Measurements from ENCODE around the gene SH3BP2. TPM values are rescaled to one million over a fixed set of nuclear protein-coding genes. Genes with fewer than 3 reads are reported as not detected.

The SH3BP2 gene
- total and polyA plus RNA-seq, 7 experiments from 2014 or later, result 5.9 to 269 (median 23.1) TPM

DNA sequence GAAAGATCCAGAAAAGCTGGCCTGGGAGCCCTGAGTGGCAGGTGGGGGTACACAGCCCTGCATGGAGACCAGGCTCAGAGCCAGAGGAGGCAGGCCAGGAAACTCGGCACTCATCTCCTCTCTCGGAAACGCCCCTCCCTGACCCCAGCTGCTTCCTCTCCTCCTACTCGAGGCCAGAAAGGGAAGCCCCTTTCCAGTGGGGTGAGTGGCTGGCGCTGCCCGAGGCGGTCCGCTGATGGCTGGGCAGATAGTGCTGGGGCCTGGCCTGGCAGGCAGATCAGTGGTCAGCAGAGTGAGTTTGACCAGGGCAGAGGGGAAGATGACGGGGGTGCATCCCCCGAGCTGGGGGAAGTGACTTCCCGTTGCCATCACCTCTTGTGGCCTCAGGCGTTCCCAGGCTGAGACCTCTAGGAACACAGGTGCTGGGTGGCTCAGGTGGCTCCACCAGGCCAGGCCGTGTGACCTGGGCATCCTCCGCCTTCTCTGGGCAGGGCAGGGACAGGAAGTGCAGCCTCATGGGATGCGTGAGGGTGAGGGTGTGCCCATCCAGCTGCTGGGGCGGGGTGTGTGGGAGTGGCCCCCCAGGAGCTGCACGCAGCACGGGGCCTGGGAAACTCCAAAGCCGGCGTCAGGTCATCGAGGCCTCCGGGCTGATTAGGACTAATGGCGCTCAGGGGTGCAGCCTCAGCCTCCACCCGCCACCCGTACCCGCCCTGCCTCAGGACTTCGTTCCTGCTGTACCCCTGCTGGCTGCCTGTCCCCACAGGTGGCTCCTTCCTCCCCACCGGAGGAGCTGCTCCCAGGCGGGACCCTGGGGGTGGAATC lies 5.7 kb downstream of the SH3BP2 start:
- peak overlapping the region; percentile 72 to 92 (median 88) for H3K27ac Mint-ChIP-seq
- peak; percentile 49 for ATAC-seq
- no peaks in the 10 kb centered on the region for H3K9me3 Mint-ChIP-seq
- intact Hi-C loops (cut with micrococcal nuclease), result loop anchor here (1.0 to 5.0 kb wide), 5 partner anchors 11 to 276 kb away; partner anchors contain the start of genes HTT (in 1 of the 2) and HTT-AS (in 1 of the 2)
- ChIA-PET POLR2A (interaction anchor here (0.8 to 2.9 kb wide), 7 partner anchors 14 to 137 kb away, joined by 3 to 20 read pairs (median 7); no protein-coding TSS in a partner anchor), CTCF (interaction anchor here (0.7 to 1.1 kb wide), 3 partner anchors 13 to 41 kb away, joined by 3 to 5 read pairs (median 3); no protein-coding TSS in a partner anchor)
- H3K36me3 Mint-ChIP-seq, result no peaks in the 10 kb centered on the region
- H3K27me3 ChIP-seq (ENCODE audit: control insufficient read depth in 2 of 2, insufficient read depth in 2 of 2, low read length in 2 of 2), result no peaks in the 10 kb centered on the region
- H3K36me3 ChIP-seq (ENCODE audit: control insufficient read depth in 2 of 3, insufficient read depth in 3 of 3, low read length in 3 of 3), result no peaks in the 10 kb centered on the region
- peak overlapping the region; percentile 62 for H3K27ac ChIP-seq (ENCODE audit: low read depth, low read length)
- H3K4me3 Mint-ChIP-seq, result peak overlapping the region; percentile 59 to 96 (median 80)
- H3K27me3 Mint-ChIP-seq, result no peaks in the 10 kb centered on the region
- DNase-seq, result peak in 5 of 9 donors; percentile 33 to 71 (median 40)
- peaks cover 43 to 67% (median 50%) of the 10 kb centered on the region in 7 donors for H3K4me1 Mint-ChIP-seq
- peak overlapping the region; percentile 56 for H3K4me3 ChIP-seq (ENCODE audit: low read length)
- H3K9me3 ChIP-seq (ENCODE audit: control insufficient read depth in 2 of 3, low read length in 3 of 3), result no peaks in the 10 kb centered on the region
- H3K4me1 ChIP-seq (ENCODE audit: control insufficient read depth in 2 of 2, insufficient read depth in 2 of 2, low read length in 2 of 2), result peaks cover 38 to 62% of the 10 kb centered on the region in 2 donors

DNA sequence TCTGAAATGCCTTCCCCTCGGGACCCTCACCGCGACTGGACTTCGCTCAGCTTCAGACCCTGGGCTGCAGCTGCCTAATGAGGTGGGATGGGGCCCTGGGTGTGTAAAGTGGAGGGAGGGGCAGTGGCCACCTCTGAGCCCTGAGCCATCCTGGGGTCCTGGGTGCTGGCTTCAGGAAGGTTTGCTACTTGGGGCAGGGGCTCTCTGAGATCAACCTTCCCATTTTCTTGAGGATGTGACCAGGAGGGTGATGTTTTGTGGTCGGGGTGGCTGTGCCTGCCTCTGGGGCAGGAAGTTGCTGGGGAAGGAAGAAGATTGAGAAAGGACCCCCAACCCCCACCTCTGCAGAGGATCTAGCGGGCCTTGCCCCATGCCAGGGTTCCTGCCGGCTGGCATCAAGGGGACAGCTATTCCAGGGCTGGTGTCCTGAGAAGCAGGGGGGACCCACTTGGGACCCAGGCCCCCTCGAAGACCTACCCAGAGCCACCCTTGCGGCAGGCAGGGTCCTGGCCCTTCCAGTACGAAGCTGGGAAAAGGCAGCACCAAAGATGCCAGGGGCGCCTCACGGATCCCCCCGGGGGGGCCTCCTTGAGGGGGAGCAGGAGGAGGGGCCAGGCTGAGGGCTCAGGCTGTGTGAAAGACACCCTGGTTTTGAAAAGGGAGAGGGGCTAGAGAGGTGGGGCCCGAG lies 6.5 kb downstream of the SH3BP2 start:
- intact Hi-C loops (cut with micrococcal nuclease), result loop anchor here in 1 of 2 donors (5.0 kb wide), 1 partner anchor 37 kb away; no protein-coding TSS in a partner anchor
- no peaks in the 10 kb centered on the region for H3K9me3 Mint-ChIP-seq
- H3K4me1 Mint-ChIP-seq, result peaks cover 35 to 59% (median 46%) of the 10 kb centered on the region in 7 donors
- no peaks in the 10 kb centered on the region for H3K9me3 ChIP-seq (ENCODE audit: control insufficient read depth in 2 of 3, low read length in 3 of 3)
- peaks cover 30 to 54% of the 10 kb centered on the region in 2 donors for H3K4me1 ChIP-seq (ENCODE audit: control insufficient read depth in 2 of 2, insufficient read depth in 2 of 2, low read length in 2 of 2)
- peak overlapping the region; percentile 59 to 96 (median 78) for H3K4me3 Mint-ChIP-seq
- peak overlapping the region; percentile 62 for H3K27ac ChIP-seq (ENCODE audit: low read depth, low read length)
- peak in 2 of 9 donors; percentile 7 to 10 for DNase-seq
- H3K36me3 ChIP-seq (ENCODE audit: control insufficient read depth in 2 of 3, insufficient read depth in 3 of 3, low read length in 3 of 3), result no peaks in the 10 kb centered on the region
- H3K36me3 Mint-ChIP-seq, result no peaks in the 10 kb centered on the region
- no peaks in the 10 kb centered on the region for H3K27me3 Mint-ChIP-seq
- H3K27me3 ChIP-seq (ENCODE audit: control insufficient read depth in 2 of 2, insufficient read depth in 2 of 2, low read length in 2 of 2), result no peaks in the 10 kb centered on the region
- H3K4me3 ChIP-seq (ENCODE audit: low read length), result peak overlapping the region; percentile 56
- POLR2A ChIA-PET, result interaction anchor here (0.8 to 2.9 kb wide), 9 partner anchors 8 to 136 kb away, joined by 3 to 20 read pairs (median 5); no protein-coding TSS in a partner anchor
- no peak for ATAC-seq
- CTCF ChIA-PET, result interaction anchor here (0.7 kb wide), 1 partner anchor 16 kb away, joined by 5 read pairs; no protein-coding TSS in a partner anchor
- H3K27ac Mint-ChIP-seq, result peak overlapping the region in 8 of 9 donors; percentile 68 to 92 (median 82)

DNA sequence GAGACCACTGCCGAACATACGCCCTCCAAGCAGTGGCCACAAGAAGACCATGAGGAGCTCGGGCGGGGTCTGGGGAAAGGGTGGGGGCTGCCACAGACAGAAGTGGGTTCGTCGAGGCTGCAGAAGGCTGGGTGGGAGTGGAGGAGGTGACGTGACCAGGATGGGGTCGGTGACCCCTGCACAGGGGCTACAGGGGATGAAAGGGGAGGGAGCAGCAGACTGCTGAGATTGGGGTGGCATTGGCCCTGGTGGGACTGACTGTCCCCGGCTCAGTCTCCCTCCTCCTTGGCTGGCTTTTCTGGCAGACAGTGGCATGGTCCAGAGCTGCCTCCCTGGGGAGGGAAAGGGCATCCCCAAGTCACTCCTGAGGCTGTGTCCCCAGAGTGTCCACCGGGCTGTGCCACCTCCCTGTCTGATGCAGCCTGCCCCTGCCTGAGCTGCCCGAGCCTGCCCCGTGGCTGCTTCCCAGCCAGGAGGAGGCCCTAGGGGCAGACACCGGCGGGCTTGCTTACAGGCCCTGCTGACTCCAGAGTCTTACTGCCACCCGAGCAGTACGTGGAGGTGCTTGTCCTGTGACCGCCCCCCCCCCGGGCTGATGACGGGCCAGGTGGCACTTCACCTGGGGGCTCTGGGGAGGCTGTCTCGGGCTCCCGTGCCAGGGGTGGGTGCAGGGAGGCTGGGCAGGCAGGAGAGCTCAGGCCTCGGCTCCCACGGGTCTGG lies 7.2 kb downstream of the SH3BP2 start:
- H3K9me3 Mint-ChIP-seq, result no peaks in the 10 kb centered on the region
- peak overlapping the region in 8 of 10 donors; percentile 38 to 96 (median 64) for H3K4me3 Mint-ChIP-seq
- no peaks in the 10 kb centered on the region for H3K27me3 Mint-ChIP-seq
- H3K27me3 ChIP-seq (ENCODE audit: control insufficient read depth in 2 of 2, insufficient read depth in 2 of 2, low read length in 2 of 2), result no peaks in the 10 kb centered on the region
- POLR2A ChIA-PET, result interaction anchor here (0.8 to 2.9 kb wide), 6 partner anchors 9 to 38 kb away, joined by 3 to 20 read pairs (median 6); no protein-coding TSS in a partner anchor
- ATAC-seq (no peak), DNase-seq (peak in 2 of 9 donors; percentile 6 to 8)
- H3K27ac ChIP-seq (ENCODE audit: low read depth, low read length), result no peak overlapping the region
- no peaks in the 10 kb centered on the region for H3K36me3 ChIP-seq (ENCODE audit: control insufficient read depth in 2 of 3, insufficient read depth in 3 of 3, low read length in 3 of 3)
- intact Hi-C loops (cut with micrococcal nuclease), result loop anchor here in 1 of 2 donors (5.0 kb wide), 1 partner anchor 38 kb away; no protein-coding TSS in a partner anchor
- peak overlapping the region in 7 of 9 donors; percentile 15 to 88 (median 65) for H3K27ac Mint-ChIP-seq
- no peaks in the 10 kb centered on the region for H3K9me3 ChIP-seq (ENCODE audit: control insufficient read depth in 2 of 3, low read length in 3 of 3)
- H3K4me1 ChIP-seq (ENCODE audit: control insufficient read depth in 2 of 2, insufficient read depth in 2 of 2, low read length in 2 of 2), result peaks cover 30 to 46% of the 10 kb centered on the region in 2 donors
- no peaks in the 10 kb centered on the region for H3K36me3 Mint-ChIP-seq
- H3K4me3 ChIP-seq (ENCODE audit: low read length), result no peak overlapping the region
- H3K4me1 Mint-ChIP-seq, result peaks cover 27 to 52% (median 42%) of the 10 kb centered on the region in 7 donors
- CTCF ChIA-PET, result no interaction called here

DNA sequence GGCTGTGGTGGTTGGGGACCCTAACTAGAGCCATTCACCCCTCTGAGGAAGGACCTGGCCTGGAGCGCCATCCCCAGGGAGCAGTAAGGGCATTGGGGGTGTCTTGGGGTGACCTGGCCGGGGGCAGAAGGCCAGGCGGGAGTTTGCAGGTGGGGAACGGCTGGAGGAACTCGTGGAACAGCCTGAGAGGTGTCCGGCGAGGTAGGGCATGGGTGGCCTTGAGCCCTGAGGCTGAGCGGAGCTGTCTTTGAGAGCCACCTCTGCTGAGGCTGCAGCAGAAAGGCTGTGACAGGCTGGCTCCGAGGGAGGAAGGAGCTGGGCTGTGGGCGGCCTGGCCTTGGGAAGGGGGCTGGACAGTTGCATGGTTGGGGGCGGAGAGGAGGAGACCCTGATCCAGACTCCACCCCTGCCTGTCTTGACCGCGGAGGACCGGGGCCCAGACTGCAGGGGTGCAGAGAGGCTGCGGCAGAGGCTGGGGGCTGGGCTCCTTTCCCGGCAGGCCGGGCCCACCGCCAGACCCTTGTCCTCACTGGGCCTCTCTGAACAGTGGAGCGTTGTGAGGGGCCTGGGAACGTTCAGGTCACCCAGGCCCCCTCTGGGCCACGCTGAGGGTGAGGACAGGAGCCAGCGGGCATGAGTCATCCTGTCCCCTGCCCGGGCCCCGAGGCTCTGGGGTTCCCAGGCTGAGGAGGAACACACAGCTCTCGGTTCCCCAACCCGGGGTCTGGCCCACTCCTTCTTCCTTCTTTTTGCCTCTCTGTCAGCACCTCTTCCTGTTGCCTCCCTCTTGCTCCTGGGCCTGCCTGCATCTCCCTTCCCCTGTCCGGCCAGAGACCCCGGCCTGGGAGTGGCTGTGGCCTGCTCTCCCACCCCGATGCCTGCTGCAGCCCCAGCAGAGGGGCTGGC lies 8.1 kb downstream of the SH3BP2 start:
- CTCF ChIA-PET, result no interaction called here
- ATAC-seq, result peak; percentile 70
- DNase-seq, result peak in 2 of 9 donors; percentile 7 to 37
- no peaks in the 10 kb centered on the region for H3K9me3 Mint-ChIP-seq
- Histone ChIP-seq H3K27me3 (ENCODE audit: control insufficient read depth in 2 of 2, insufficient read depth in 2 of 2, low read length in 2 of 2) (no peaks in the 10 kb centered on the region), H3K27ac (ENCODE audit: low read depth, low read length) (no peak overlapping the region), H3K4me1 (ENCODE audit: control insufficient read depth in 2 of 2, insufficient read depth in 2 of 2, low read length in 2 of 2) (peaks cover 30 to 45% of the 10 kb centered on the region in 2 donors), H3K4me3 (ENCODE audit: low read length) (no peak overlapping the region), H3K9me3 (ENCODE audit: control insufficient read depth in 2 of 3, low read length in 3 of 3) (no peaks in the 10 kb centered on the region), H3K36me3 (ENCODE audit: control insufficient read depth in 2 of 3, insufficient read depth in 3 of 3, low read length in 3 of 3) (no peaks in the 10 kb centered on the region)
- H3K36me3 Mint-ChIP-seq, result no peaks in the 10 kb centered on the region
- H3K27ac Mint-ChIP-seq, result peak overlapping the region in 8 of 9 donors; percentile 17 to 79 (median 41)
- H3K4me3 Mint-ChIP-seq, result peak overlapping the region in 6 of 10 donors; percentile 13 to 96 (median 40)
- peaks cover 25 to 47% (median 42%) of the 10 kb centered on the region in 7 donors for H3K4me1 Mint-ChIP-seq
- no peaks in the 10 kb centered on the region for H3K27me3 Mint-ChIP-seq
- POLR2A ChIA-PET, result interaction anchor here (1.5 to 2.9 kb wide), 2 partner anchors 11 to 15 kb away, joined by 3 to 20 read pairs; no protein-coding TSS in a partner anchor
- intact Hi-C loops (cut with micrococcal nuclease), result no loop called here

DNA sequence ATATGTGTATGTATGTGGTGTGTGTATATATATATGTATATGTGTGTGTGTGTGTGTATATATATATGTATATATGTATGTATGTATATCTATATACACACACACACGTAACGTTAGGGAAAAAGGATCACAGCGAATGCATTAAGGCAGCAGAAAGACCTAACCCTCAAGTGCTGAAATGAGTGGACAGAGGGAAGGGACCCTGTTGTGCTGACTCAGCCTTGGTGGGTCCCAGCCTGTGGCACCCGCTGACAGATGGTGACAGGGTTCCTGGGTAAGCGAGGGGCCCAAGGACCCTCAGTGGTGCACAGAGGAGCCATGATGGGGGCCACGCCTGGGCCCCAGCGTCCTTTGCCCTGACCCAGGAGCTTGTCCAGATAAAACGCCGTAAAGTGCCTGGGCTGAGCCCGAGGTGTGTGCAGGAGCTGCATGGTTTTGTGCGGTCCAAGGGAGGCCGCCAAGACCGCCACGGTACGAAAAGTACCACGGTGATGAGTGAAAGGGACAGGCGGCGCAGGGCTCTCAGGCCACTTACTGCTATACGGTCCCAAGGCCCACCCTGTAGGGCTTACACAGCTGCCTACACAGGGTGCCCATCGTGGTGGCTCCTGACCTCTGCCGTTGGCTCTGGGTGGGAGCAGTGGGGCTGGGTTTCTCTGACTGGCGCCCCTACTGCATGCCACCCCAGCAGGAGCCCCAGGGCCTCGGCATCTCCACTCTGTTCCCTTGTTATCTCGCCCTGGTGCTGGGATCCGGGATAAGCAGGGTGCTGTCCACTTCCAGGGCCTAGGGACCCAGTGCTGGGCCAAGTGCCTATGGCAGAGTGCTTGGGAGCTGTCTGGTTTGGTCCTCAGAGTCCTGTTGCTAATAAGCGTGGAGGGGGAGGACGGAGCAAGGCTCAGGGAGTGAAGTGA lies 10.0 kb downstream of the SH3BP2 start:
- no peak overlapping the region for H3K27ac Mint-ChIP-seq
- Histone ChIP-seq H3K4me1 (ENCODE audit: control insufficient read depth in 2 of 2, insufficient read depth in 2 of 2, low read length in 2 of 2) (peaks cover 30 to 37% of the 10 kb centered on the region in 2 donors), H3K36me3 (ENCODE audit: control insufficient read depth in 2 of 3, insufficient read depth in 3 of 3, low read length in 3 of 3) (no peaks in the 10 kb centered on the region), H3K27me3 (ENCODE audit: control insufficient read depth in 2 of 2, insufficient read depth in 2 of 2, low read length in 2 of 2) (no peaks in the 10 kb centered on the region), H3K4me3 (ENCODE audit: low read length) (no peak overlapping the region), H3K27ac (ENCODE audit: low read depth, low read length) (no peak overlapping the region), H3K9me3 (ENCODE audit: control insufficient read depth in 2 of 3, low read length in 3 of 3) (no peaks in the 10 kb centered on the region)
- ATAC-seq (no peak), DNase-seq (peak in 1 of 9 donors; percentile 2)
- ChIA-PET POLR2A (no interaction called here), CTCF (interaction anchor here (1.4 kb wide), 1 partner anchor 12 kb away, joined by 3 read pairs; no protein-coding TSS in a partner anchor)
- peaks cover 19 to 44% (median 32%) of the 10 kb centered on the region in 7 donors for H3K4me1 Mint-ChIP-seq
- intact Hi-C loops (cut with micrococcal nuclease), result no loop called here
- H3K27me3 Mint-ChIP-seq, result no peaks in the 10 kb centered on the region
- H3K36me3 Mint-ChIP-seq, result no peaks in the 10 kb centered on the region
- H3K9me3 Mint-ChIP-seq, result peaks cover 0 to 1% (median 0%) of the 10 kb centered on the region in 11 donors
- no peak overlapping the region for H3K4me3 Mint-ChIP-seq

All from naive thymus-derived CD4-positive, alpha-beta T cell (primary cell).